Astrocyte (in vitro differentiated cells and primary cell): Measurements from ENCODE around the gene LRRC27.

Experiments used
- CTCF ChIP-seq: IDR thresholded peaks from 2 replicates; pipeline ENCODE4 v1.5.1; 2011; ENCODE audit warnings: low read depth, mild to moderate bottlenecking, inconsistent platforms, low read length, moderate library complexity; ENCODE audit not compliant: insufficient read depth
- EZH2 ChIP-seq: IDR thresholded peaks from 2 replicates; pipeline ENCODE4 v1.6.1; 2012; ENCODE audit warnings: mild to moderate bottlenecking, low read length, inconsistent platforms; ENCODE audit not compliant: insufficient read depth

- TF ChIP-seq CTCF: no peak
- TF ChIP-seq EZH2: no peak
Measured at GRCh38 chr10:132369636-132370185, 37.7 kb downstream of the LRRC27 start.
